PFSK-1 (cell line): Measurements from ENCODE around the gene AGRN.

Experiments
- FOXP2 ChIP-seq: optimal IDR thresholded peaks from 2 replicates; pipeline ENCODE3; 2011; ENCODE audit warnings: borderline replicate concordance, control low read depth, inconsistent platforms; ENCODE audit not compliant: insufficient read depth; ENCODE audit errors: extremely low read length, extremely low read depth
- POLR2AphosphoS5 ChIP-seq: IDR thresholded peaks from 2 replicates; pipeline ENCODE4 v1.6.1; 2012; ENCODE audit warnings: low read depth, mild to moderate bottlenecking, control low read depth, low read length, moderate library complexity
- REST ChIP-seq, 2 experiments: IDR thresholded peaks; 2 replicates each; pipeline versions ENCODE4 v1.6.1 to v1.8.0; 2011 to 2012; ENCODE audit warnings: low read depth in 2 of 2, low read length in 2 of 2, control low read depth in 1 of 2, inconsistent platforms in 1 of 2, mild to moderate bottlenecking in 1 of 2, moderate library complexity in 1 of 2; ENCODE audit not compliant: insufficient read depth in 1 of 2
- SIN3A ChIP-seq: IDR thresholded peaks from 2 replicates; pipeline ENCODE4 v1.6.1; 2012; ENCODE audit warnings: mild to moderate bottlenecking, low read length, moderate library complexity, borderline replicate concordance; ENCODE audit not compliant: insufficient read depth
- TAF1 ChIP-seq: IDR thresholded peaks from 2 replicates; pipeline ENCODE4 v1.6.1; 2012; ENCODE audit warnings: low read length, control low read depth, borderline replicate concordance; ENCODE audit not compliant: insufficient read depth

AGRN gene

DNA sequence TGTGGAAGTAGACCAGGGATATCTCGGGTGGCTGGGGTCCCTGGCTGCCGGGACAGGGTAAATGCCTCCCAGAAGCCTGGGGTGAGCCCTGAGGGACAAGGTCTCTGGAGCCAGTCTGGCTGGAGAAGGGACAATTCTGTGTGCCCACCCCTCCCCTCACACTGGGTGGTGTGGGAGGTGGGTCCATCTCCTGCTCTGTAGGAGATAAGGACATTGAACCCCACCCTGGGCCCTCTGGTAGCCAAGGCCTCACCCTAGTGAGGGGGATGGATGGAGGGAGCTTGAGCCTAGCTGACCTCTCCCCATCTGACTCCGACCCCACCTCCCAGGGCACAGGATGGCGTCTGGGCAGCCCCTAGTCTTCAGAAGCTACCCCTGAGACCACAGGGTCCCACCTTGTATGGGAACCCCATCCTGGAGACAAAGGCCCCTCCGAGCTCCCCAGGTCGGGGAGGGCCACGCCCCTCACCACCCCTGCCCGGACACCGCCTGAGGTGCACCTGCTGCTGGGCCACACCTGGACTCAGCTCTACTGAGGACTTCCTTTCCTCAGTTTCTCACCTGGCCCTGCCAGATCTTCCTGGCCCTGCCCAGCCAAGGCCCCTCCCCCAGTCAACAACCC is 4.3 kb downstream of the AGRN start:
- no peak for TF ChIP-seq TAF1
- no peak for TF ChIP-seq SIN3A
- no peak for TF ChIP-seq POLR2AphosphoS5
- no peak for TF ChIP-seq FOXP2
- no peak for TF ChIP-seq REST (IDR thresholded peaks at IDR 0.05; ENCODE audit: insufficient read depth in 1 of 2, low read depth in 2 of 2, low read length in 2 of 2)

DNA sequence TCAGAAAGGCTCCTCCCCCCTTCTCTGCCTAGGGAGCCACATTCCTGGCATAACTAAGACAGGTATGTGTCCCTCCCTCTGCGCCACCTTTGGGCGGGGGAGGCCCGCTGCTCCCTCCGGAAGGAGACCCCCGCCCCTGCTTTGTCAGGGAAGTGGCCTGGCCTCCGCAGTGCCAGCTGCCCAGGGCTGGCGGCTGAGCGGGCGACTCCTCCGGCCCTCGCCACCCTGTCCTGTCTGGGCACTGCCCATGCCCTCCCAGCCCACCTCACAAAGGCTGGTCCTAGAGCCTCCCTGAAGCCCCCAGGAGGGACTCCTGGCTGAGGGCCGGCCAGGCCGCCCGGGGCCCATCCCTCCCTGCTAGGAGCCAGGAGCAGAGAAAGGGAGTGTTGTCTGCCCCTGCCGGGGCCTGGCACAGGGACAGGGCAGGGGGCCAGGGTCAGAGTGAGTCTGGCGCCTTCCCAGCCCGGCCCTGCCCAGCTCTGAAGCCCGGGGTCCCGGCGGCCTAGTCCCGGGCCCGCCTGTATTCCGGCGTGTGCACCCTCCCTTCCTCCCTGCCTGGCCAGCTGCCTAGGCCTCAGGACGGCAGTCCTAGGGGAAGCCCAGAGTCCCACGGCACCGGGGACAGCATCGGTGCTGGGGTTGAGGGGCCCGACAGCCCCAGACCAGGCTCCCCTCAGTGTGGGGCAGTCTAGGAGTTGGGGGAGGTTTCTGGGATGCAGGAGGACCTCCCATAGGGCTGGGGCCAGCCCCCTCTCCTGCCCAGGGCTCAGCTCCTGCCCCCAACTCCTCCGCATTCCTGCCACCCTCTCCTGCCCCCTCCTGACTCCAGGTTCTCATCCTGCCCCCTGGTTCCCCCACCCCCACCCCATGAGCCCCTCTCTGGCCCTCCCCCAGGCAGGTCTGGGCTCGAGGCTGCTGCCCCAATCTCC is 5.1 kb downstream of the AGRN start:
- TF ChIP-seq FOXP2 (no peak), TAF1 (no peak), POLR2AphosphoS5 (no peak), REST (IDR thresholded peaks at IDR 0.05; ENCODE audit: insufficient read depth in 1 of 2, low read depth in 2 of 2, low read length in 2 of 2) (no peak), SIN3A (no peak)

DNA sequence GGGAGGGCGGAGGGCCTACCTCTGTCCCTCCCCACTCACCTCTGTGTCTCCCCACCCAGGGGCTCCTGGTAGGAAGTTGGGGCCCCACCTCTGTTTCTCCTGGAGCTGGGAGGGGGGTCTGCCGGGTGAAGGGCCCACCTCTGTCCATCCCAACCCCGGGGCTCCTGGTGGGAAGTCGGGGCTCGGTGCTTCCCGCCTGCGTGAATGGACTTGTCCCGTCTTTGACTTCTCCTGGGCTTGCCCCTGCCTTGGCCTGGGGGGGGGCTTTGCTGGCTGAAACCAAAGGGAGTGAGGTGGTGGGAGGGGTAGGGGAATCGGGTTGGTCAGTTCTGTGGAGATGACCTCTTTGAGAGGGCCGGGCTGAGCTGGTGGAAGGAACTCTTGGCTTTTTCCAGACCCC is 5.8 kb downstream of the AGRN start:
- TF ChIP-seq FOXP2 (no peak), POLR2AphosphoS5 (no peak), REST (IDR thresholded peaks at IDR 0.05; ENCODE audit: insufficient read depth in 1 of 2, low read depth in 2 of 2, low read length in 2 of 2) (no peak), SIN3A (no peak), TAF1 (no peak)

DNA sequence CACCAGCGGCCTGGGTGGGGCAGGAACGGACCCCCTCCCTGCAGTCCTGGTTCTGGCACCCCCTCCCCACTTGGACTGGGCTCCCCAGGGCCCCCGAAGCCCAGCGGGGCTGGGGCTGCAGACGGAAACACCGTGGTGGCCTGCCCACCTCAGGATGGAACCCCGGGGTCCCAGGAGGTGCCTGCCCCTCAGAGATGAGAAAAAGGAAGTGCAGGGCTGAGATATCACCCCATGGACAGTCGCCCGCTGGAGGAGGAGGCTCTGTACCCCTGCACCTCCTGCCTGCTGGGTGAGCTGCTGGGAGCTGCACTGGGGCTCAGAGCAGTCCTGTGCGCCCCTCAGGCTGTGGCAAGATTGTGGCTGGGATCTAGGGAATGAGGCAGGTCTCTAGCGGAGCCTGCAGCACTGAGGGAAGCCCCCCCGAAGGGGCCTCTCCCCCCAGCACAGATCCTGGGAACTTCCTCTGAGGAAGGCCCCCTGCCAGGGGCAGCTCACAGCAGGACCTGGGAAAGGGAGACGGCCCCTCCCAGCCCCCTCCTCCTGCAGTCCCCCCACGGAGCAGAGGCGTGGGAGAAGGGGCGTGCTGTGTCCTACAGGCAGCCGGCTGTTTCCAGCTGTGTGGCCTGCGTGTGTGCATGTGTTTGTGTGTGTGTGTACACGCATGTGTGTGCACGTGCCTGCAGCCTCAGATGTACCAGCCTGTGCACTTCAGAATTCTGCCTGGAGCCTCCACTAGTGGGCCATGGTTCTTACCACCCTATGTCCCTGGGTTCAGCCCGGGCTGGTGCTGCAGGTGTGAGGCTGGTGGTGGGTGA is 6.9 kb downstream of the AGRN start:
- TF ChIP-seq POLR2AphosphoS5 (no peak), SIN3A (no peak), FOXP2 (no peak), REST (IDR thresholded peaks at IDR 0.05; ENCODE audit: insufficient read depth in 1 of 2, low read depth in 2 of 2, low read length in 2 of 2) (no peak), TAF1 (no peak)
